K562 (cell line): ENCODE measurements around the gene DCTN2. TPM values are rescaled to one million over a fixed set of nuclear protein-coding genes. Genes with fewer than 3 reads are reported as not detected.

Experiments
- CBFA2T2 ChIP-seq: fragments of 450-650 bp; conservative IDR thresholded peaks from 2 replicates; pipeline ENCODE4 v1.6.1; 2017; ENCODE audit warnings: mild to moderate bottlenecking
- EHMT2 ChIP-seq: fragments of 450-650 bp; IDR thresholded peaks from 2 replicates; pipeline ENCODE4 v1.6.1; 2018; ENCODE audit warnings: antibody characterized with exemption
- FOXK2 ChIP-seq, 2 experiments: fragments of 450-650 bp; IDR thresholded peaks in 1 of 2; conservative IDR thresholded peaks in 1 of 2; 2 replicates each; pipeline ENCODE4 v1.6.1; 2016; ENCODE audit warnings: low read depth in 2 of 2, mild to moderate bottlenecking in 1 of 2
- JUND ChIP-seq, 2 experiments: IDR thresholded peaks; 2 replicates in 1 of 2; 3 replicates in 1 of 2; pipeline ENCODE4 v1.6.1; 2011; ENCODE audit warnings: borderline replicate concordance in 2 of 2, low read depth in 2 of 2, low read length in 2 of 2, improper control_type of control experiment in 1 of 2, missing biosample characterization in 1 of 2, missing genetic modification characterization in 1 of 2, missing genetic modification reagents in 1 of 2
- KLF16 ChIP-seq: IDR thresholded peaks from 2 replicates; pipeline ENCODE4 v1.6.1; 2016; ENCODE audit warnings: antibody characterized with exemption
- PCBP1 ChIP-seq: fragments of 200-400 bp; formaldehyde crosslinking; IDR thresholded peaks from 2 replicates; pipeline ENCODE4 v1.6.1; 2018; ENCODE audit warnings: mild to moderate bottlenecking, low read depth, low read length; ENCODE audit not compliant: poor library complexity, severe bottlenecking
- RBM17 ChIP-seq: fragments of 200-400 bp; formaldehyde crosslinking; IDR thresholded peaks from 2 replicates; pipeline ENCODE4 v1.6.1; 2017; ENCODE audit warnings: low read depth, mild to moderate bottlenecking, low read length, borderline replicate concordance
- SREBF1 ChIP-seq: fragments of 150-350 bp; IDR thresholded peaks from 2 replicates; pipeline ENCODE4 v1.6.1; 2014; ENCODE audit warnings: antibody characterized with exemption, low read depth, low read length, borderline replicate concordance
- TAL1 ChIP-seq: fragments of 450-650 bp; IDR thresholded peaks from 2 replicates; pipeline ENCODE4 v1.6.1; 2016; ENCODE audit warnings: mild to moderate bottlenecking
- TRIM24 ChIP-seq, 2 experiments: fragments of 450-650 bp; IDR thresholded peaks; 2 replicates each; pipeline ENCODE4 v1.6.1; 2016
- U2AF2 ChIP-seq: fragments of 200-400 bp; formaldehyde crosslinking; optimal IDR thresholded peaks from 2 replicates; pipeline ENCODE3; 2017; ENCODE audit warnings: low read depth, mild to moderate bottlenecking, low read length
- ZFPM2 ChIP-seq: fragments of 250-450 bp; sonication (Bioruptor Pico); IDR thresholded peaks from 2 replicates; pipeline ENCODE4 v1.5.1; 2022; ENCODE audit warnings: mild to moderate bottlenecking
- ZNF282 ChIP-seq: sonication (generic); formaldehyde crosslinking; IDR thresholded peaks from 2 replicates; pipeline ENCODE4 v1.8.1; 2023; ENCODE audit warnings: missing genetic modification reagents
- ZNF75A ChIP-seq: fragments of 450-650 bp; formaldehyde crosslinking; IDR thresholded peaks from 2 replicates; pipeline ENCODE4 v1.4.0; 2020; ENCODE audit warnings: mild to moderate bottlenecking
- polyA plus RNA-seq, 8 experiments: library from polyadenylated mRNA; depleted of rRNA in 4 of 8; stranded (reverse) in 5 of 8; unstranded in 3 of 8; fragments of >200 nt; fragmentation: Nextera tagmentation in 2 of 8; fragmentation: Illumina TruSeq in 1 of 8; extraction: Ambion mirVana in 2 of 8; extraction: Trizol in 1 of 8; gene quantifications; 2 replicates each; pipeline versions ENCODE4 v1.2.1 to v1.2.3, GENCODE V29; 2011 to 2014; ENCODE audit warnings: inconsistent platforms in 1 of 8, missing spikeins in 1 of 8
- total RNA-seq, 7 experiments: library from RNA; depleted of rRNA in 6 of 7; stranded (reverse); fragments of >200 nt in 6 of 7; fragmentation: Illumina TruSeq in 2 of 7; extraction: Trizol in 2 of 7; gene quantifications; 2 replicates each; pipeline versions ENCODE4 v1.2.1 to v1.2.3, GENCODE V29; 2011 to 2021; ENCODE audit warnings: low replicate concordance in 1 of 7
- TF ChIP-seq, protein P1 (sequence below): fragments of 450-650 bp; IDR thresholded peaks from 2 replicates; pipeline ENCODE4 v1.6.1; 2018; ENCODE audit warnings: mild to moderate bottlenecking, low read depth; ENCODE audit not compliant: partially characterized antibody
- TF ChIP-seq, protein P2 (sequence below): fragments of 450-650 bp; IDR thresholded peaks from 2 replicates; pipeline ENCODE4 v1.7.0; 2016; ENCODE audit warnings: borderline replicate concordance
- TF ChIP-seq, protein P3 (sequence below), 3 experiments: fragments of 200-800 bp in 1 of 3; fragments of 250-450 bp in 1 of 3; fragments of 450-650 bp in 1 of 3; sonication (Bioruptor Pico) in 1 of 3; sonication (Bioruptor generic) in 1 of 3; formaldehyde crosslinking in 1 of 3; IDR thresholded peaks; 2 replicates each; pipeline versions ENCODE4 v1.6.1 to v1.8.0; 2016 to 2022; ENCODE audit warnings: mild to moderate bottlenecking in 2 of 3, missing genetic modification characterization in 2 of 3, missing compliant biosample characterization in 1 of 3, moderate library complexity in 1 of 3
- TF ChIP-seq, protein P4 (sequence below): fragments of 250-450 bp; sonication (Bioruptor Pico); IDR thresholded peaks from 2 replicates; pipeline ENCODE4 v1.8.0; 2022; ENCODE audit warnings: moderate library complexity, mild to moderate bottlenecking, inconsistent platforms
- TF ChIP-seq, protein P5 (sequence below): fragments of 450-650 bp; IDR thresholded peaks from one replicate; pipeline ENCODE4 v1.6.1; 2018; ENCODE audit warnings: mild to moderate bottlenecking, moderate library complexity; ENCODE audit not compliant: partially characterized antibody

DCTN2 gene
- total and polyA plus RNA-seq, 9 of the 15 experiments (the other 6 are each of a cell fraction or from before 2014, with no cell fraction given) = 43.6 to 270 (median 125) TPM

DNA sequence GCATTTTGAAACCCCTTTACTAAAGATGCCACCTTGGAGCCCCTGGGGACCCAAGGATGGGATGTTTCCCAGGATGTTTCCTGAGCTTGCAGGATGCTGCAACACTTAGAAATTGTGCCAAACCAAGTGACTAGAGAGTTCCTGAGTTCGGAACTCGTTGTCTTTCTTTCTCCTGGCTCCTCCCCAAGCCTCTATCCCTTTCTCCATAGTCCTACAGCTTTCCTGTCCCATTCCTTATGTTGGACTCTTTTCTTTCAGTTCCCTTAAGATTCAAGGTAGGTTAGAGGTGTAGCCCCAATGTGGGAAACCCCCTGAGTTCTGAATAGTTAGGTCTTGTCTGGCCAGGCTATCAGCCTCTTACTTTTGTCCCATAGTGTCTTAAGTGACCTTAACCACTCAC lies 1.5 kb upstream of the DCTN2 start (continued):
- TF ChIP-seq, protein P1, sequence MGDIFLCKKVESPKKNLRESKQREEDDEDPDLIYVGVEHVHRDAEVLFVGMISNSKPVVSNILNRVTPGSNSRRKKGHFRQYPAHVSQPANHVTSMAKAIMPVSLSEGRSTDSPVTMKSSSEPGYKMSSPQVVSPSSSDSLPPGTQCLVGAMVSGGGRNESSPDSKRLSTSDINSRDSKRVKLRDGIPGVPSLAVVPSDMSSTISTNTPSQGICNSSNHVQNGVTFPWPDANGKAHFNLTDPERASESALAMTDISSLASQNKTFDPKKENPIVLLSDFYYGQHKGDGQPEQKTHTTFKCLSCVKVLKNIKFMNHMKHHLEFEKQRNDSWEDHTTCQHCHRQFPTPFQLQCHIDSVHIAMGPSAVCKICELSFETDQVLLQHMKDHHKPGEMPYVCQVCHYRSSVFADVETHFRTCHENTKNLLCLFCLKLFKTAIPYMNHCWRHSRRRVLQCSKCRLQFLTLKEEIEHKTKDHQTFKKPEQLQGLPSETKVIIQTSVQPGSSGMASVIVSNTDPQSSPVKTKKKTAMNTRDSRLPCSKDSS = no peak
- TF ChIP-seq ZFPM2 (no peak), SREBF1 (no peak), FOXK2 (conservative IDR thresholded peaks at IDR 0.05 in 1 of 2, IDR thresholded peaks at IDR 0.05 in 1 of 2; ENCODE audit: low read depth in 2 of 2) (peak in 1 of 2 experiments; percentile 48; a peak in 1 of 4 replicates), ZNF282 (no peak), U2AF2 (no peak), KLF16 (no peak), JUND (IDR thresholded peaks at IDR 0.05; ENCODE audit: borderline replicate concordance, low read depth, low read length) (peak; percentile 45; the same call in 1 of the 2 replicates), JUND (tag; IDR thresholded peaks at IDR 0.05; ENCODE audit: borderline replicate concordance, low read depth, low read length) (no peak), CBFA2T2 (no peak), ZNF75A (no peak), EHMT2 (no peak), TRIM24 (IDR thresholded peaks at IDR 0.05) (no peak; a peak in 1 of 4 replicates), RBM17 (no peak), PCBP1 (no peak), TAL1 (no peak)
- TF ChIP-seq, protein P2, sequence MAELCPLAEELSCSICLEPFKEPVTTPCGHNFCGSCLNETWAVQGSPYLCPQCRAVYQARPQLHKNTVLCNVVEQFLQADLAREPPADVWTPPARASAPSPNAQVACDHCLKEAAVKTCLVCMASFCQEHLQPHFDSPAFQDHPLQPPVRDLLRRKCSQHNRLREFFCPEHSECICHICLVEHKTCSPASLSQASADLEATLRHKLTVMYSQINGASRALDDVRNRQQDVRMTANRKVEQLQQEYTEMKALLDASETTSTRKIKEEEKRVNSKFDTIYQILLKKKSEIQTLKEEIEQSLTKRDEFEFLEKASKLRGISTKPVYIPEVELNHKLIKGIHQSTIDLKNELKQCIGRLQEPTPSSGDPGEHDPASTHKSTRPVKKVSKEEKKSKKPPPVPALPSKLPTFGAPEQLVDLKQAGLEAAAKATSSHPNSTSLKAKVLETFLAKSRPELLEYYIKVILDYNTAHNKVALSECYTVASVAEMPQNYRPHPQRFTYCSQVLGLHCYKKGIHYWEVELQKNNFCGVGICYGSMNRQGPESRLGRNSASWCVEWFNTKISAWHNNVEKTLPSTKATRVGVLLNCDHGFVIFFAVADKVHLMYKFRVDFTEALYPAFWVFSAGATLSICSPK = no peak
- TF ChIP-seq, protein P3, sequence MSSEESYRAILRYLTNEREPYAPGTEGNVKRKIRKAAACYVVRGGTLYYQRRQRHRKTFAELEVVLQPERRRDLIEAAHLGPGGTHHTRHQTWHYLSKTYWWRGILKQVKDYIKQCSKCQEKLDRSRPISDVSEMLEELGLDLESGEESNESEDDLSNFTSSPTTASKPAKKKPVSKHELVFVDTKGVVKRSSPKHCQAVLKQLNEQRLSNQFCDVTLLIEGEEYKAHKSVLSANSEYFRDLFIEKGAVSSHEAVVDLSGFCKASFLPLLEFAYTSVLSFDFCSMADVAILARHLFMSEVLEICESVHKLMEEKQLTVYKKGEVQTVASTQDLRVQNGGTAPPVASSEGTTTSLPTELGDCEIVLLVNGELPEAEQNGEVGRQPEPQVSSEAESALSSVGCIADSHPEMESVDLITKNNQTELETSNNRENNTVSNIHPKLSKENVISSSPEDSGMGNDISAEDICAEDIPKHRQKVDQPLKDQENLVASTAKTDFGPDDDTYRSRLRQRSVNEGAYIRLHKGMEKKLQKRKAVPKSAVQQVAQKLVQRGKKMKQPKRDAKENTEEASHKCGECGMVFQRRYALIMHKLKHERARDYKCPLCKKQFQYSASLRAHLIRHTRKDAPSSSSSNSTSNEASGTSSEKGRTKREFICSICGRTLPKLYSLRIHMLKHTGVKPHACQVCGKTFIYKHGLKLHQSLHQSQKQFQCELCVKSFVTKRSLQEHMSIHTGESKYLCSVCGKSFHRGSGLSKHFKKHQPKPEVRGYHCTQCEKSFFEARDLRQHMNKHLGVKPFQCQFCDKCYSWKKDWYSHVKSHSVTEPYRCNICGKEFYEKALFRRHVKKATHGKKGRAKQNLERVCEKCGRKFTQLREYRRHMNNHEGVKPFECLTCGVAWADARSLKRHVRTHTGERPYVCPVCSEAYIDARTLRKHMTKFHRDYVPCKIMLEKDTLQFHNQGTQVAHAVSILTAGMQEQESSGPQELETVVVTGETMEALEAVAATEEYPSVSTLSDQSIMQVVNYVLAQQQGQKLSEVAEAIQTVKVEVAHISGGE (CRISPR knock-in tag; IDR thresholded peaks at IDR 0.05) = no peak
- TF ChIP-seq, protein P4, sequence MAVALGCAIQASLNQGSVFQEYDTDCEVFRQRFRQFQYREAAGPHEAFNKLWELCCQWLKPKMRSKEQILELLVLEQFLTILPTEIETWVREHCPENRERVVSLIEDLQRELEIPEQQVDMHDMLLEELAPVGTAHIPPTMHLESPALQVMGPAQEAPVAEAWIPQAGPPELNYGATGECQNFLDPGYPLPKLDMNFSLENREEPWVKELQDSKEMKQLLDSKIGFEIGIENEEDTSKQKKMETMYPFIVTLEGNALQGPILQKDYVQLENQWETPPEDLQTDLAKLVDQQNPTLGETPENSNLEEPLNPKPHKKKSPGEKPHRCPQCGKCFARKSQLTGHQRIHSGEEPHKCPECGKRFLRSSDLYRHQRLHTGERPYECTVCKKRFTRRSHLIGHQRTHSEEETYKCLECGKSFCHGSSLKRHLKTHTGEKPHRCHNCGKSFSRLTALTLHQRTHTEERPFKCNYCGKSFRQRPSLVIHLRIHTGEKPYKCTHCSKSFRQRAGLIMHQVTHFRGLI = no peak
- TF ChIP-seq, protein P5, sequence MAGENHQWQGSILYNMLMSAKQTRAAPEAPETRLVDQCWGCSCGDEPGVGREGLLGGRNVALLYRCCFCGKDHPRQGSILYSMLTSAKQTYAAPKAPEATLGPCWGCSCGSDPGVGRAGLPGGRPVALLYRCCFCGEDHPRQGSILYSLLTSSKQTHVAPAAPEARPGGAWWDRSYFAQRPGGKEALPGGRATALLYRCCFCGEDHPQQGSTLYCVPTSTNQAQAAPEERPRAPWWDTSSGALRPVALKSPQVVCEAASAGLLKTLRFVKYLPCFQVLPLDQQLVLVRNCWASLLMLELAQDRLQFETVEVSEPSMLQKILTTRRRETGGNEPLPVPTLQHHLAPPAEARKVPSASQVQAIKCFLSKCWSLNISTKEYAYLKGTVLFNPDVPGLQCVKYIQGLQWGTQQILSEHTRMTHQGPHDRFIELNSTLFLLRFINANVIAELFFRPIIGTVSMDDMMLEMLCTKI = no peak
